ENCODE results near the gene TMEM41B.
"Not testable (repeated sequence)": the region's sequence is repeated elsewhere in the genome, so short reads cannot be mapped to it uniquely, and the experiment has no call there.

The TMEM41B gene

GRCh38 chr11:9247863-9248262 is 66.5 kb downstream of the TMEM41B start:
- Histone ChIP-seq H3K9ac (no peak overlapping the region), H2AFZ (ENCODE audit: low read depth) (no peak overlapping the region), H3K4me2 (no peak overlapping the region), H3K4me3 (IDR thresholded peaks at IDR 0.05; ENCODE audit: insufficient read depth, low read depth, low read length) (no peak overlapping the region), H3K36me3 (ENCODE audit: insufficient read depth) (no peaks in the 10 kb centered on the region), H3K27me3 (ENCODE audit: insufficient read depth, low read depth) (no peaks in the 10 kb centered on the region), H4K20me1 (ENCODE audit: insufficient read depth) (no peaks in the 10 kb centered on the region), H3K4me1 (ENCODE audit: low read depth, poor library complexity, severe bottlenecking) (peaks cover 59% of the 10 kb centered on the region), H3K79me2 (ENCODE audit: insufficient read depth, low read depth) (no peaks in the 10 kb centered on the region), H3K27ac (no peak overlapping the region)
- TF ChIP-seq, protein P1, sequence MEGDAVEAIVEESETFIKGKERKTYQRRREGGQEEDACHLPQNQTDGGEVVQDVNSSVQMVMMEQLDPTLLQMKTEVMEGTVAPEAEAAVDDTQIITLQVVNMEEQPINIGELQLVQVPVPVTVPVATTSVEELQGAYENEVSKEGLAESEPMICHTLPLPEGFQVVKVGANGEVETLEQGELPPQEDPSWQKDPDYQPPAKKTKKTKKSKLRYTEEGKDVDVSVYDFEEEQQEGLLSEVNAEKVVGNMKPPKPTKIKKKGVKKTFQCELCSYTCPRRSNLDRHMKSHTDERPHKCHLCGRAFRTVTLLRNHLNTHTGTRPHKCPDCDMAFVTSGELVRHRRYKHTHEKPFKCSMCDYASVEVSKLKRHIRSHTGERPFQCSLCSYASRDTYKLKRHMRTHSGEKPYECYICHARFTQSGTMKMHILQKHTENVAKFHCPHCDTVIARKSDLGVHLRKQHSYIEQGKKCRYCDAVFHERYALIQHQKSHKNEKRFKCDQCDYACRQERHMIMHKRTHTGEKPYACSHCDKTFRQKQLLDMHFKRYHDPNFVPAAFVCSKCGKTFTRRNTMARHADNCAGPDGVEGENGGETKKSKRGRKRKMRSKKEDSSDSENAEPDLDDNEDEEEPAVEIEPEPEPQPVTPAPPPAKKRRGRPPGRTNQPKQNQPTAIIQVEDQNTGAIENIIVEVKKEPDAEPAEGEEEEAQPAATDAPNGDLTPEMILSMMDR (conservative IDR thresholded peaks at IDR 0.05; ENCODE audit: low read depth, low read length) = no peak

DNA sequence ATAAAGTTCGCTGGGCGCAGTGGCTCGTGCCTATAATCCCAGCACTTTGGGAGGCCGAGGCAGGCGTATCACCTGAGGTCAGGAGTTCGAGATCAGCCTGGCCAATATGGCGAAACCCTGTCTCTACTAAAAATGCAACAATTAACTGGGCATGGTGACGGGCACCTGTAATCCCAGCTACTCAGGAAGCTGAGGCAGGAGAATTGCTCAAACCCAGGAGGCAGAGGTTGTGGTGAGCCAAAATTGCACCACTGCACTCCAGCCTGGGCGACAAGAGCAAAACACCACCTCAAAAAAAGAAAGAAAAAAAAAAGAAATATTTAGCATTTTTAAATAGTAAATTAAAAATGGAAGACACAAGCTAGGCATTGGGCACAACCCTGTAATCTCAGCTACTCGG is 78.2 kb downstream of the TMEM41B start:
- not testable (repeated sequence) for H3K4me3 ChIP-seq (IDR thresholded peaks at IDR 0.05; ENCODE audit: insufficient read depth, low read depth, low read length); H3K27ac ChIP-seq; H3K27me3 ChIP-seq (ENCODE audit: insufficient read depth, low read depth); H2AFZ ChIP-seq (ENCODE audit: low read depth); H3K9ac ChIP-seq; H4K20me1 ChIP-seq (ENCODE audit: insufficient read depth); H3K4me2 ChIP-seq; H3K79me2 ChIP-seq (ENCODE audit: insufficient read depth, low read depth); H3K36me3 ChIP-seq (ENCODE audit: insufficient read depth)
- H3K4me1 ChIP-seq (ENCODE audit: low read depth, poor library complexity, severe bottlenecking) = peaks cover 12% of the 10 kb centered on the region

- H2AFZ ChIP-seq (ENCODE audit: low read depth) = no peak overlapping the region
- H3K27ac ChIP-seq = no peak overlapping the region
- no peak overlapping the region for H3K4me2 ChIP-seq
- H3K36me3 ChIP-seq (ENCODE audit: insufficient read depth) = no peaks in the 10 kb centered on the region
- peaks cover 44% of the 10 kb centered on the region for H3K4me1 ChIP-seq (ENCODE audit: low read depth, poor library complexity, severe bottlenecking)
- H3K79me2 ChIP-seq (ENCODE audit: insufficient read depth, low read depth) = no peaks in the 10 kb centered on the region
- H4K20me1 ChIP-seq (ENCODE audit: insufficient read depth) = no peaks in the 10 kb centered on the region
- H3K9ac ChIP-seq = no peak overlapping the region
- no peak overlapping the region for H3K4me3 ChIP-seq (IDR thresholded peaks at IDR 0.05; ENCODE audit: insufficient read depth, low read depth, low read length)
- TF ChIP-seq, protein P1 (conservative IDR thresholded peaks at IDR 0.05; ENCODE audit: low read depth, low read length) = no peak
- no peaks in the 10 kb centered on the region for H3K27me3 ChIP-seq (ENCODE audit: insufficient read depth, low read depth)
Measured at GRCh38 chr11:9232482-9232881, 81.9 kb downstream of the TMEM41B start.

DNA sequence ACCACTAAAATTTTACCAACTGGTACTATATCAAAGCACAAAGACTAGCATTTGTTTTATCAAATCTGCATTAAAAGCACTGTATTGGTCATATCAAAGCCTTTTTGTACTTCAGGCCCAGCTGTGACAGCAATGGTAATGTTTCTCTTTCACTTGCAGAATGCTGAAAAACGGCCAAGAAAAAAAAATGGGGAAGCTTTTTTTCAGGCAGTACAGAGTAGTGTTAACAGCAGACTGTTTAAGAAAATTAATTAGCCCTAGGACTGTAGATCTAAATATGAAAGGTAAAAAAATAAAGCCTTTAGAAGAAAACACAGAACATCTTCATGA is 82.6 kb downstream of the TMEM41B start:
- H3K4me1 ChIP-seq (ENCODE audit: low read depth, poor library complexity, severe bottlenecking) = peaks cover 46% of the 10 kb centered on the region
- H3K4me3 ChIP-seq (IDR thresholded peaks at IDR 0.05; ENCODE audit: insufficient read depth, low read depth, low read length) = no peak overlapping the region
- H4K20me1 ChIP-seq (ENCODE audit: insufficient read depth) = no peaks in the 10 kb centered on the region
- TF ChIP-seq, protein P1 (conservative IDR thresholded peaks at IDR 0.05; ENCODE audit: low read depth, low read length) = no peak
- H3K79me2 ChIP-seq (ENCODE audit: insufficient read depth, low read depth) = no peaks in the 10 kb centered on the region
- H3K36me3 ChIP-seq (ENCODE audit: insufficient read depth) = no peaks in the 10 kb centered on the region
- no peak overlapping the region; the same call in 1 of the 2 replicates for H2AFZ ChIP-seq (ENCODE audit: low read depth)
- no peaks in the 10 kb centered on the region for H3K27me3 ChIP-seq (ENCODE audit: insufficient read depth, low read depth)
- no peak overlapping the region for H3K9ac ChIP-seq
- H3K4me2 ChIP-seq = peak overlapping the region; percentile 55; the same call in 1 of the 2 replicates
- H3K27ac ChIP-seq = no peak overlapping the region
